ENCODE measurements around the gene VEGFA.
"Not testable (repeated sequence)": the region's sequence is repeated elsewhere in the genome, so short reads cannot be mapped to it uniquely, and the experiment has no call there.

Gene VEGFA

GRCh38 chr6:43806043-43806757, 36.2 kb downstream of the VEGFA start:
- DNase-seq, result no peak

- no peak for DNase-seq
Measured at GRCh38 chr6:43806758-43807227, 36.8 kb downstream of the VEGFA start.

- no peak for DNase-seq
Measured at GRCh38 chr6:43807228-43808061, 37.4 kb downstream of the VEGFA start.

- no peak for DNase-seq
Measured at GRCh38 chr6:43808412-43808811, 38.4 kb downstream of the VEGFA start.

GRCh38 chr6:43809417-43810305, 39.6 kb downstream of the VEGFA start:
- no peak for DNase-seq

- no peak for DNase-seq
Measured at GRCh38 chr6:43810965-43811732, 41.1 kb downstream of the VEGFA start.

- no peak for DNase-seq
Measured at GRCh38 chr6:43811733-43812099, 41.7 kb downstream of the VEGFA start.

- no peak for DNase-seq
Measured at GRCh38 chr6:43812850-43813578, 43.0 kb downstream of the VEGFA start.

GRCh38 chr6:43814111-43814510, 44.1 kb downstream of the VEGFA start:
- no peak for DNase-seq

GRCh38 chr6:43814865-43815264, 44.9 kb downstream of the VEGFA start:
- DNase-seq, result no peak

- DNase-seq, result no peak
Measured at GRCh38 chr6:43817192-43817591, 47.2 kb downstream of the VEGFA start.

GRCh38 chr6:43818973-43819372, 49.0 kb downstream of the VEGFA start:
- DNase-seq, result not testable (repeated sequence)

GRCh38 chr6:43819958-43820357, 49.9 kb downstream of the VEGFA start:
- no peak for DNase-seq

- no peak for DNase-seq
Measured at GRCh38 chr6:43820486-43820885, 50.5 kb downstream of the VEGFA start.

GRCh38 chr6:43821101-43821886, 51.3 kb downstream of the VEGFA start:
- DNase-seq, result no peak

GRCh38 chr6:43823390-43823789, 53.4 kb downstream of the VEGFA start:
- DNase-seq, result no peak

GRCh38 chr6:43823879-43824702, 54.1 kb downstream of the VEGFA start:
- DNase-seq, result no peak

GRCh38 chr6:43824703-43825064, 54.7 kb downstream of the VEGFA start:
- no peak for DNase-seq

- DNase-seq, result no peak
Measured at GRCh38 chr6:43825187-43826115, 55.4 kb downstream of the VEGFA start.
